Urinary bladder (tissue), 4 donors: ENCODE results near the gene CFAP20DC. TPM values are rescaled to one million over a fixed set of nuclear protein-coding genes. Genes with fewer than 3 reads are reported as not detected.
"Not testable (repeated sequence)": the region's sequence is repeated elsewhere in the genome, so short reads cannot be mapped to it uniquely, and the experiment has no call there.

ENCODE experiments used
- DNase-seq: peaks from one replicate; pipeline ENCODE4 v3.0.0-alpha.2; 2015; ENCODE audit errors: extremely low spot score
- H3K27ac ChIP-seq: one replicate; pipeline ENCODE4 v1.5.1; 2013; ENCODE audit warnings: low read depth, mild to moderate bottlenecking, moderate library complexity
- H3K36me3 ChIP-seq: one replicate; pipeline ENCODE4 v1.6.1; 2013; ENCODE audit warnings: mild to moderate bottlenecking, moderate library complexity; ENCODE audit not compliant: insufficient read depth
- H3K4me1 ChIP-seq: one replicate; pipeline ENCODE4 v1.6.1; 2013; ENCODE audit warnings: mild to moderate bottlenecking, moderate library complexity; ENCODE audit not compliant: insufficient read depth
- H3K4me3 ChIP-seq: one replicate; pipeline ENCODE4 v1.5.1; 2013; ENCODE audit warnings: low read depth, low read length
- WGBS: extraction: QIAGEN DNeasy Blood & Tissue Kit; methylation state at CpG from one replicate; pipeline ENCODE4 v1.1.7; 2013; 5-methylcytosine and 5-hydroxymethylcytosine counted together
- polyA plus RNA-seq: library from polyadenylated mRNA; stranded (reverse); fragments of 200-250 nt; gene quantifications from one replicate; pipeline ENCODE4 v1.2.3, GENCODE V29; 2013
- total RNA-seq: library from RNA; depleted of rRNA; stranded (reverse); fragments of >200 nt; gene quantifications from one replicate; pipeline ENCODE4 v1.2.3, GENCODE V29; 2014
- donor health status: healthy with polysubstance abuse.
- donor health status: healthy.

The CFAP20DC gene
- total and polyA plus RNA-seq, 2 donors: 0.39 to 4.3 TPM

DNA sequence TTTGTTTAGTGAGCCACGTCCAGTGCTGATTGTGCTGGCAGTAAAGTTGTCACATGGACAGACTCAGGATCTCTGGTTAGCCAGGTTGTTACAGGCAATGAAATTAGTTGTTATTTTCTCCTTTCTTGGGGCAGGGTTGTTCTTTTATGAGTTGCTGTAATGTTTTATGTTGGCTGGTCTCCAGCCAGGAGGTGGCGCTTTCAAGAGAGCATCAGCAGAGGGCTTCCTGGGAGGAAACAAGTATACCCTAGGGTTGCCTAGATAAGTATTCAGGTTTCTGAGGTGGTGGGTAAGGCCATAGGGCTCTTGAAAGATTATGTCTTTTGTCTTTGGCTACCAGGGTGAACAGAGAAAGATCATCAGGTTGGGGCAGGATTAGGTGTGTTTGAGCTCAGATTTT is 14.5 kb upstream of the CFAP20DC start:
- no peak for DNase-seq
- 87% methylated on average over 2 of the region's 2 CpGs for WGBS

DNA sequence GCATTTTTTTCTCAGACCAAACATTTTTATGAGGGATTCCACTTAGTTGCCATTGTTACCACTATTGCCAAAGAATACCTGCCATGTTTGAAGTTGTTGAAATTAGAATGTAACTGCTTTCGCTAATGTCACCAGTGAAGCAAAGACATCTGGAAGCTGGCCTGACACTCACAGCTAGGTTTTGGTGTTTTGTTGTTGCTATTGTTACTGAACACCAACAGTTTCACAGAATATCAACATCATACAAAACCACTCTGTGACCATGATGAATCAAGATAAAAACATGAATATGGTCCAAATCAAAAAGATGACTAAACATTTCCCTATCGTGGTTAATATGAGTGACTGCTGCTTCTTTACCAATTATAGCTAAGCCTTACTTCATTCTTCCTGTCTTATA is 6.9 kb upstream of the CFAP20DC start:
- H3K4me1 ChIP-seq: no peaks in the 10 kb centered on the region
- H3K4me3 ChIP-seq: no peak overlapping the region
- 75% methylated on average over 2 of the region's 2 CpGs for WGBS

More for the DNA sequence above, 14.5 kb upstream of the CFAP20DC start:
- H3K4me1 ChIP-seq: no peaks in the 10 kb centered on the region
- no peak overlapping the region for H3K4me3 ChIP-seq
- H3K36me3 ChIP-seq: no peaks in the 10 kb centered on the region
- no peak overlapping the region for H3K27ac ChIP-seq

DNA sequence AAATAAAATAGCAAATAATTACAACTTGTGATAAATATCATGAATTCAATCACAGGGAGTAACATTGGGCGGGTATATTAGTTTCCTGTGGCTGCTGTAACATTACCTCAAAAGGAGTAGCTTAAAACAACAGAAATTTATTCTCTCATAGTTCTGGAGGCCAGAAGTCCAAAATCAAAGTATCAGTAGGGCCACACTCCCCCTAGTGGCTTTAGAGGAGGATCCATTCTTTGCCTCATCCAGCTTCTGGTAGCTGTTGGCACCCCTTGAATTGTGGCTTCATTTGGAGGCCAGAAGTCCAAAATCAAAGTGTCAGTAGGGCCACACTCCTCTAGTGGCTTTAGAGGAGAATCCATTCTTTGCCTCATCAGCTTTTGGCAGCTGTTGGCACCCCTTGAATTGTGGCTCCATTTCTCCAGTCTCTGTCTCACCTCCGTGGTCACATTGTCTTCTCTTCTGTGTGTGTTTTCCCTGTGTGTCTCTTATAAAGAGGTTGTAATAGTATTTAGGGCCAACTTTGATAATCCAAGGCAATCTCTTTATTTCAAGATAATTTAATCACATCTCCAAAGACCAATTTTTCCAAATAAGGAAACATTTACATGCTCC is 3.1 kb upstream of the CFAP20DC start:
- Histone ChIP-seq H3K4me1 (no peaks in the 10 kb centered on the region), H3K4me3 (no peak overlapping the region), H3K36me3 (no peaks in the 10 kb centered on the region), H3K27ac (no peak overlapping the region)
- no peak for DNase-seq
- WGBS: 83% methylated on average over 2 of the region's 2 CpGs

More for the DNA sequence above, 6.9 kb upstream of the CFAP20DC start:
- no peak for DNase-seq
- Histone ChIP-seq H3K27ac (no peak overlapping the region), H3K36me3 (no peaks in the 10 kb centered on the region)

DNA sequence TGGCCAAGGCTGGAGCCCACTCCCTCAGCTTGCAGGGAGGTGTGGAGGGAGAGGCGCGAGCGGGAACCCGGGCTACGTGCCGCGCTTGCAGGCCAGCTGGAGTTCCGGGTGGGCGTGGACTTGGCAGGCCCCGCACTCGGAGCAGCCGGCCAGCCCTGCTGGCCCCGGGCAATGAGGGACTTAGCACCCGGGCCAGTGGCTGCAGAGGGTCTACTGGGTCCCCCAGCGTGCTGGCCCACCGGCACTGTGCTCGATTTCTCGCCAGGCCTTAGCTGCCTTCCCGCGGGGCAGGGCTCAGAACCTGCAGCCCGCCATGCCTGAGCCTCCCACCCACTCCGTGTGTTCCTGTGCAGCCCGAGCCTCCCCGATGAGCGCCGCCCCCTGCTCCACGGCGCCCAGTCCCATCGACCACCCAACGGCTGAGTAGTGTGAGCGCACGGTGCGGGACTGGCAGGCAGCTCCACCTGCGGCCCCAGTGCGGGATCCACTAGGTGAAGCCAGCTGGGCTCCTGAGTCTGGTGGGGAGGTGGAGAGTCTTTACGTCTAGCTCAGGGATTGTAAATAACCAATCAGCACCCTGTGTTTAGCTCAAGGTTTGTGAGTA is 1.1 kb upstream of the CFAP20DC start:
- not testable (repeated sequence) for H3K36me3 ChIP-seq, H3K4me1 ChIP-seq, DNase-seq, H3K27ac ChIP-seq, H3K4me3 ChIP-seq
- WGBS: 99% methylated on average over 36 of the region's 36 CpGs

DNA sequence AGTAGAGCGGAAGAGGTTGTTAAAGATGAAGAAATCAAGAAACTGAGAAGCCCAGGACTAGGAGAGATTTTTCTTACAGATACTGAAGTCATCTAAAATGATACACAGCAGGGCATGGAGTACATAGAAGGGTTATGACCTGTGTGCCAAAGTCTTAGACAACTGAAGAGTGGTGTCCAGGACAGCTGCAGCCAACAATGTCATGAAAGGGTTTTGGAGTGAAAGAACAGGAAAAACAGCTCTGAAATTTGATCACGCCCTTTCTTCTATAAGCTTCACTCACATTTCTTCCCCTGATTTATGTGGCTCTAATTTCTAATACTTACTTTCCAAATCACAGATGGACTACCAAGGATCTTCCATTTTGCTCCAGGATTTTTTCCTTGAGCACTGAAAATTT is 3.0 kb downstream of the CFAP20DC start:
- WGBS: 91% methylated on average over 2 of the region's 2 CpGs
- H3K36me3 ChIP-seq: no peaks in the 10 kb centered on the region
- DNase-seq: no peak
- no peak overlapping the region for H3K4me3 ChIP-seq
- H3K4me1 ChIP-seq: no peaks in the 10 kb centered on the region
- H3K27ac ChIP-seq: no peak overlapping the region

DNA sequence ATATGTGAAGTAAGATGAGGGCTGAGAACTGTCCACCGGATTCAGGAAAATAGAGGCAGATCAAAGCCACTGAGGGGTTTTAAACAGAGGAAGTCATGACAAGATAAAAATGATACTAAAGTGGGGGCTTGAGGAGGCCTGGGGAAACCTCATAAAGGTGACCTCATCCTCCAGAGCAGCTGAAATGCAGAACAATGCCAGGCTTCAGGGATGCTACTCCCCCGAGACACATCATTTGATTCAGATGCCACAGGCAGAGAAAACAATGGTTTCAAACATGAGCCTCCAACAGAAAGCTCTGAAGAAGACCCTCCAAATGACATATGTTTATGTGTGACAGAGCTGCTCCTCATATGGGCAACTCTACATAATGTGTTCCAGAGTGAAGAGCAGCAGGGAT is 6.4 kb downstream of the CFAP20DC start:
- Histone ChIP-seq H3K36me3 (no peaks in the 10 kb centered on the region), H3K4me3 (no peak overlapping the region), H3K27ac (no peak overlapping the region), H3K4me1 (no peaks in the 10 kb centered on the region)
- no peak for DNase-seq
- WGBS: 81% methylated on average over 2 of the region's 2 CpGs

DNA sequence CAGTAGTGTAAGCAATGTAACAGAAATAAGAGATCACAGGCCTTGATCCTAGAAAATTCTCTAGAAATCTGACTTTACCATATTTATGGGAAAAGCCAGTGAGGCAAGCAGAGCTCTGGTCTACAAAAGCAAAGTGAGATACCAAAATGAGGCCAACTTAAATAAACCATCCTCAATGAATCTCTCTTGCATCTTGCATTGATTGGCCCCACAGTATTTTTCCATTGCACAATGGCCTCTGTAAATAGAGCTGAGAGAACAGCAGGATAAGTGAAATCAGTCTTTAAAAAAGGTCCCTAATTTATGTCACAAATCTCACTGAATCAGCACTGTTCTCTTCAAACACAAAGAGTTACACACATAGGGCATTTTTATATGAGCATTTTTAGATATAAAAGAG is 8.9 kb downstream of the CFAP20DC start:
- H3K4me3 ChIP-seq: no peak overlapping the region
- no peak for DNase-seq
- no peak overlapping the region for H3K27ac ChIP-seq
- no peaks in the 10 kb centered on the region for H3K4me1 ChIP-seq
- H3K36me3 ChIP-seq: no peaks in the 10 kb centered on the region

DNA sequence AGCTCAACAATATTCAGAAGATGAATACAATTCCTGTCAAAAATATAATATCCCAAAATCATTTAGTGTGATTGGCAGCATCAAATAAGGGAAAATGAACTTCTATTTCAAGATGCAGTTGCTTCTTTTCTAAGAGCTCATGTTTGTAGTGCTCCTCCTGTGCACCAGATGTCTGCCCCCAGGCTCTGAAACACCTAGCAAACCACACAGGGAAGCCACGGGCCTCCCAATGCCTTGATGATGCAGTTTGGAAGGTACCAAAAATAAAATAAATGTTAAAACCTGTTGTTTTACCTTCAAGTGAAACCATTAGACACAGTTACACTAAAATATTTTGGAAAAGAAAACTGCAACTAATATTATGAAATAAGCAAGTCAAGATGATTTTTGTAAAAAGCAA is 22.2 kb downstream of the CFAP20DC start:
- Histone ChIP-seq H3K27ac (no peak overlapping the region), H3K36me3 (no peaks in the 10 kb centered on the region), H3K4me1 (no peaks in the 10 kb centered on the region), H3K4me3 (no peak overlapping the region)
- no peak for DNase-seq
- 78% methylated on average over 1 of the region's 1 CpG for WGBS

DNA sequence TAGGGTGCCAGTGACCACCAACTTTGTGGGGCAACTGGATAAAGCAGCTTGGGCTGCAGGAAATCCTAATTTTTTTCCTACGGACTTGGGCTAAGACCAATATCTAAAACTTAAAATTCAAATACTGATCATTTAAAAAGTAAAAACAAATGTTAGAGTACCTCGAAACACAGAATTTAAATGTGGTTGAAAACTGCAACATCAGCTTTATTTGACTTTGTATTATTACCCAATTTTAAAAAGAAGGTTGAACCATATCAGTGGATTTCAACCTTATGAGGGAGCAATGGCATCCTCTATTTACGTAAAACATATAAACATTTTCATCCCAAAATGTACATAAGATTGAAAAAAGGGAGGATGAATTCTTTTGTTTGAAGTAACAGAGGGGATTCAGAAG is 26.2 kb downstream of the CFAP20DC start:
- no peak overlapping the region for H3K27ac ChIP-seq
- H3K4me1 ChIP-seq: no peaks in the 10 kb centered on the region
- no peak overlapping the region for H3K4me3 ChIP-seq
- 65% methylated on average over 3 of the region's 3 CpGs for WGBS
- H3K36me3 ChIP-seq: no peaks in the 10 kb centered on the region
- DNase-seq: no peak

DNA sequence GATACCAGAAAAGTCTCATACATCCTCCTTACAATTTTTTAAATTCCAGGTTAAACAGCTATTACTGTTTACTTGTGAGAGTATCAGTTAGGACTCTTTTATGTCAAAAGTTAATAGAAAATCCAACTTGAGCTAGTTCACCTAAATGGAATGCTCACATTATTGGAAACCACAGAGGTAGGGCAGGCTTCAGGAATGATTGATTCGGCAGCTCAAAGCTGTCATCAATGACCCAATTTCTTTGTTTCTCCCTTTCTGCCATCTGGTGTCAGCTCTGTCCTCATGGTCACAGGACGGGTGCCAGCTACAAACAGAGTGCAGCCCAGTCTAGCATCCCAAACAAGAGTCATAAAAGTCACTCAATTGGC is 32.2 kb downstream of the CFAP20DC start:
- WGBS: 80% methylated on average over 2 of the region's 2 CpGs
- no peak overlapping the region for H3K4me3 ChIP-seq

DNA sequence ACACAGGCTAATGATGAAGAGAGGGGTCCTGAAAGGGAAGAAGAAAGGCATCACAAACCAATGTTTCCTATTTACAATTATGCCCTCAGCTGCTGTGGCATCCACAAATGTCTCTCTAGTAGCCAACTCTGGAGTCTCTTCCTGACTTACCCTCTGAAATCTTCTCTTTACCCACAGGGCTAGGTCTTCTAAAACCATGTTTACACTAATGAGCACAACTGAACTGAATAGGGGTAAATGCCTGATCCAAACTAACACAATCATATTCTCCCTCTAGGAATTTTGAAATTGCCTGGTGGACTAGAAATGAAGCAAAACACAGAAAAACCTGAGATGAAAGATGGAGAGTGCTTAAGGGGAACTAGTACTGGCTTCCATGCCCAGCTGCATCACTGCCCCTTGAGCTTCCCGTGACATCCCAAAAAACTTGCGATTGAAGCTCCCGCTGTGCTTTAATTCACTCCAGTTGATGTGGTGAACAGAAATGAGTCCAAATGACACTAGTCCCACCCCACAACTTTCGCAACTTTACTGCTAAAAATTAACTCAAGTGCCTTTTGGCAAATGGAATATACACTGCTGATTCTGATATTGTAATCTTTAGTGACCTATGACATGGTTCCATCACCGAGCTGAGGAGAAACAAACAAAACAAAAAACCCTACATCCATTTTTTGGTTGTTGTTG is 32.8 kb downstream of the CFAP20DC start:
- Histone ChIP-seq H3K36me3 (no peaks in the 10 kb centered on the region), H3K27ac (no peak overlapping the region), H3K4me1 (peaks cover 2% of the 10 kb centered on the region), H3K4me3 (no peak overlapping the region)
- 90% methylated on average over 5 of the region's 5 CpGs for WGBS
- DNase-seq: no peak

More for the DNA sequence above, 32.2 kb downstream of the CFAP20DC start:
- H3K27ac ChIP-seq: no peak overlapping the region
- DNase-seq: no peak
- H3K4me1 ChIP-seq: peaks cover 2% of the 10 kb centered on the region
- no peaks in the 10 kb centered on the region for H3K36me3 ChIP-seq

DNA sequence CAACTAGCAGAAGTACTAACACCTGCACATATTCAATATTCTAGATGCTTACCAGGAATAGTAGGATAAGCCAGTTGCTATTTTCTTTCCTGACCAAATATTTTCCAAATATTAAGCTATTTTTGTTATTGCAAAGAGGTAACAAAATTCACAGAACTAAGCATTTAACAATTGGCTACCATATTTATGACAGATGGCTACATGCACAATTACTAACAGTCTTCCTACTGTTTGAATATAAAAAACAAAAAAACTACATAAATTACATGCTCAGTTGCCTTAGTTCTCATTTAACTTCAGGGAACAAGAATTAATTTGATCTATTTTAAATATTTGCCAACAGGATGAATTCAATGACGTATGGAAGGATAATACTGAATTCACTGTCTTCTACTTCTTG is 36.2 kb downstream of the CFAP20DC start:
- no peak for DNase-seq
- Histone ChIP-seq H3K27ac (no peak overlapping the region), H3K4me3 (no peak overlapping the region), H3K4me1 (peaks cover 2% of the 10 kb centered on the region), H3K36me3 (no peaks in the 10 kb centered on the region)
- 78% methylated on average over 1 of the region's 1 CpG for WGBS

DNA sequence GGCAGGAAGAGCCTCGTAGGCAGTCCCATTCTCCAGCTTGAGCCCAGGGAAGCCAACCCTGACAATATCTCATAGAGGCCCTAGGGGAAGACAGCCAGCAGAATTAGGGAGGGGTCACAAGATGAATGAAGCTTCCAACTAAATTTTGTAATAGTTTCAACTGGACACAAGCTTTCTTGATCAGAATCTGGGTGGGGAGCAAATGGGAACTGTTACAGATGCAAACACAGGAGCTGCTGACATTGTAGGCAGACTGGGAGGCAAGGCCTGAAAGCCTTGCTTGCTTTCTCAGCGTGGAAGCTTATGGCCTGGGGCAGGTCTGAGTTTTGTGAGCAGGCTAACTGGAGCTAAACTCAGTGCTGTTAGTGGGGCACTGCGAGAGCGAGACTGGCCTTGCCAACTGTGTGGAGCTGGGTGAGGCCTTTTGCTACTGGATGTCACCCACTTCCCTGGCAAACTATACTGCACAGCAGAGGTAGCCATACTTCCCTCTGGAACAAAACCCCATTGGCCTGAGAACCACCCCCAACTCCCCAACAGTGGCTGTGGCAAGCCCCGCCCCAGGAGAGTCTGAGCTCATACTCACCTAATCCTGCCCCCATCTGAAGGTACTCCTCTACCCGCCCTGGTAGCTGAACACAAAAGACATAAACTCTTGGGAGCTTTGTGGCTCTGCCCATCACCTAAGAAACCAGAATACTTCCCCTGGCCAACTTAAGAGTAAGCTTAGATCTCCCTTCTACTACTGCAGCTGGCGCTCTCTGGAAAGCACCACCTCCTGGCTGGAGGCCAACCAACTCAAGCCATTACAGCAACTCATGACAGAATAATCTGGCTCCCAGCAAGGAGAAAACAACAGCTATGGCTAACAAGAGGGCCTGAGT is 42.9 kb downstream of the CFAP20DC start:
- WGBS: 81% methylated on average over 7 of the region's 7 CpGs
- H3K36me3 ChIP-seq: no peaks in the 10 kb centered on the region
- no peak overlapping the region for H3K4me3 ChIP-seq
- H3K4me1 ChIP-seq: no peaks in the 10 kb centered on the region
- H3K27ac ChIP-seq: no peak overlapping the region
- DNase-seq: no peak
